GM12873 (cell line): Measurements from ENCODE around the gene ITIH5.

ENCODE experiments used
- TF ChIP-seq, protein P1 (sequence below): IDR thresholded peaks from 2 replicates; pipeline ENCODE4 v1.5.1; 2012; ENCODE audit warnings: low read depth, mild to moderate bottlenecking, moderate library complexity, low read length, control low read depth; ENCODE audit not compliant: insufficient read depth; ENCODE audit errors: missing control alignments

Gene ITIH5

GRCh38 chr10:7550013-7550412 is 116.8 kb downstream of the ITIH5 start:
- TF ChIP-seq, protein P1, sequence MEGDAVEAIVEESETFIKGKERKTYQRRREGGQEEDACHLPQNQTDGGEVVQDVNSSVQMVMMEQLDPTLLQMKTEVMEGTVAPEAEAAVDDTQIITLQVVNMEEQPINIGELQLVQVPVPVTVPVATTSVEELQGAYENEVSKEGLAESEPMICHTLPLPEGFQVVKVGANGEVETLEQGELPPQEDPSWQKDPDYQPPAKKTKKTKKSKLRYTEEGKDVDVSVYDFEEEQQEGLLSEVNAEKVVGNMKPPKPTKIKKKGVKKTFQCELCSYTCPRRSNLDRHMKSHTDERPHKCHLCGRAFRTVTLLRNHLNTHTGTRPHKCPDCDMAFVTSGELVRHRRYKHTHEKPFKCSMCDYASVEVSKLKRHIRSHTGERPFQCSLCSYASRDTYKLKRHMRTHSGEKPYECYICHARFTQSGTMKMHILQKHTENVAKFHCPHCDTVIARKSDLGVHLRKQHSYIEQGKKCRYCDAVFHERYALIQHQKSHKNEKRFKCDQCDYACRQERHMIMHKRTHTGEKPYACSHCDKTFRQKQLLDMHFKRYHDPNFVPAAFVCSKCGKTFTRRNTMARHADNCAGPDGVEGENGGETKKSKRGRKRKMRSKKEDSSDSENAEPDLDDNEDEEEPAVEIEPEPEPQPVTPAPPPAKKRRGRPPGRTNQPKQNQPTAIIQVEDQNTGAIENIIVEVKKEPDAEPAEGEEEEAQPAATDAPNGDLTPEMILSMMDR = no peak

DNA sequence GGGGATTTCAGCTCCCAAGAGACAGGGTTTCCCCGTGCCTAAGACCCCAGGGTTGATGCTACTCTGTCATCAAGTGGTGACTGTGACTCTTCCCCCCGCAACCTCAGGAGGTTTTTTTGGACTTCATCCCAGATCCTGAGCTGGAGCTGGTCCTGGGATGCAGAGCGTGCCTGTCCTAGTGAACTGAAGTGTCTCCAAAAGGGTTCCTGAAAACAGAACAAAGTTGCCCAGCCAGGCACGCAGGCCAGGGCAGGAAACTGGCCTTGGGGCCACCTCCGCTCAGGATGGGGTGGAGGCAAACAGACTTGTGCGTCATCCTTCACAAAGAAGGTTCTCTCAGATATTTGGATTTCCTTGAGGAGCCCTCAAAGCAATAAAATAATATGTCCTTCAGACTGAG is 118.9 kb downstream of the ITIH5 start:
- TF ChIP-seq, protein P1 = no peak

DNA sequence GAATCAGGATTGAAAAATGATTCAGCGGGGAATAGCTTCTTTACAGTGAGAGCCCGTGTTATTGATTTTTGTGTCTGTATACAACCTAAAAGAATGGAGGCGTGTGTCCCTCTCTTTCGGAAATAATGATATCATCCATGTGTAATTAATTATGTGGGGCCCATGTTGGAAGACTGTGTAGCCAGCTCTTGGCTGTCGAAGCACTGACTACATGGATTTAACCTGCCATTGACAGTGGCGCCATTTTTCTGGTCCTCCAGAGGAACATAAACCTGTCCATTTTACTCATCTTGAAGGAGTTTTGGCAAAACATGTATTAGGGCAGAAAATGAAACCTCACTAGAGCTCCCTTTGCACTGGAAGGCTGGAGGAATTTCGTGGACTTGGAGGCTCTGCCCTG is 119.6 kb downstream of the ITIH5 start:
- TF ChIP-seq, protein P1 = no peak

DNA sequence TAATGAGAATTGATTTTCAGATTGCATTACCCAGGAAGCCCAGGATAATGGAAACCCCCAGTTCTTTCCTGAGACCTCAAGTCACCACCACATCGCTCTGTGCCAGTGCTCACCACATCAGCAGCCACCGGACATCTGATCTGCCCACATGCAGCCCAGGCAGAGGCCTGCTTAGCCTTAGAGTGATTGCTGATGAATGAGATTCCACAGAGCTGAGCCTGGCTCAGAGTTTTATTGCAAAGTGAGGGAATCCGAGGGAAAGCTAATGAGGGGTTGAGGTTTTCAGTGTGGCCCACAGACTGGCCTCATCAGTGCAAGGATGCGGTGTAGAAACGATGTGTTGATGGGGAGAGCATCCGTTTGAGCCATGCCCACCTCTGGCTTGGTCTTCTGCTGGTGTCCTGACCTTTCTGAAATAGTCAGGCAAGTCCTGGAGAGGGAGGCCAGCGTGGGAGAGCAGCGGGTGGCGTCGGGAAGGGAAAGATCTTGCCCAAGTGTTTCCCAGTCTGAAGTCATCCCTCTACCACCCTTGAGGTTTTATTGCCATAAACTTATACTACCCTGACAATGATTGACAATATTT is 120.3 kb downstream of the ITIH5 start:
- TF ChIP-seq, protein P1 = no peak

- TF ChIP-seq, protein P1 = no peak
Measured at GRCh38 chr10:7545792-7546191, 121.0 kb downstream of the ITIH5 start.

- TF ChIP-seq, protein P1 = no peak
Measured at GRCh38 chr10:7545261-7545660, 121.5 kb downstream of the ITIH5 start.

GRCh38 chr10:7544203-7544602 is 122.6 kb downstream of the ITIH5 start:
- TF ChIP-seq, protein P1 = no peak
